Glutamatergic neuron (in vitro differentiated cells): ENCODE measurements around the gene CDK5. TPM values are rescaled to one million over a fixed set of nuclear protein-coding genes. Genes with fewer than 3 reads are reported as not detected.
A peak's percentile ranks its signal among the peaks of the same experiment; 100 is the strongest.

Experiments
- DNase-seq: peaks from one replicate; pipeline ENCODE4 v3.0.0; 2022
- H3K27ac Mint-ChIP-seq: one replicate; pipeline ENCODE4 v1.8.0; 2020; ENCODE audit warnings: mild to moderate bottlenecking, mixed read lengths, inconsistent platforms; ENCODE audit not compliant: unreplicated experiment
- H3K27me3 Mint-ChIP-seq: one replicate; pipeline ENCODE4 v1.8.0; 2020; ENCODE audit warnings: mild to moderate bottlenecking, moderate library complexity, mixed read lengths, inconsistent platforms; ENCODE audit not compliant: unreplicated experiment
- H3K36me3 Mint-ChIP-seq: one replicate; pipeline ENCODE4 v1.8.0; 2020; ENCODE audit warnings: mild to moderate bottlenecking, mixed read lengths, inconsistent platforms; ENCODE audit not compliant: unreplicated experiment
- H3K4me1 Mint-ChIP-seq: one replicate; pipeline ENCODE4 v1.8.0; 2020; ENCODE audit warnings: mild to moderate bottlenecking, low read depth, mixed read lengths, inconsistent platforms; ENCODE audit not compliant: unreplicated experiment
- H3K4me3 Mint-ChIP-seq: one replicate; pipeline ENCODE4 v1.8.0; 2020; ENCODE audit warnings: mild to moderate bottlenecking, mixed read lengths, inconsistent platforms; ENCODE audit not compliant: unreplicated experiment
- H3K9me3 Mint-ChIP-seq: one replicate; pipeline ENCODE4 v1.8.0; 2020; ENCODE audit warnings: mild to moderate bottlenecking, moderate library complexity, mixed read lengths, inconsistent platforms; ENCODE audit not compliant: unreplicated experiment
- total RNA-seq: library from RNA; stranded (reverse); fragmentation: NEBNext Ultra II Directional; extraction: Animal tissue kit (Norgen Biotek cat#: 25700); gene quantifications from one replicate; pipeline ENCODE4 v1.2.1, GENCODE V29; 2021; ENCODE audit not compliant: unreplicated experiment
- TF ChIP-seq, protein P1 (sequence below): fragments of 200-600 bp; sonication (generic); IDR thresholded peaks from one replicate; pipeline ENCODE4 v1.5.0; 2021; ENCODE audit not compliant: partially characterized antibody, unreplicated experiment

Gene CDK5
- total RNA-seq, 1 donor from 2014 or later: 52.9 TPM

DNA sequence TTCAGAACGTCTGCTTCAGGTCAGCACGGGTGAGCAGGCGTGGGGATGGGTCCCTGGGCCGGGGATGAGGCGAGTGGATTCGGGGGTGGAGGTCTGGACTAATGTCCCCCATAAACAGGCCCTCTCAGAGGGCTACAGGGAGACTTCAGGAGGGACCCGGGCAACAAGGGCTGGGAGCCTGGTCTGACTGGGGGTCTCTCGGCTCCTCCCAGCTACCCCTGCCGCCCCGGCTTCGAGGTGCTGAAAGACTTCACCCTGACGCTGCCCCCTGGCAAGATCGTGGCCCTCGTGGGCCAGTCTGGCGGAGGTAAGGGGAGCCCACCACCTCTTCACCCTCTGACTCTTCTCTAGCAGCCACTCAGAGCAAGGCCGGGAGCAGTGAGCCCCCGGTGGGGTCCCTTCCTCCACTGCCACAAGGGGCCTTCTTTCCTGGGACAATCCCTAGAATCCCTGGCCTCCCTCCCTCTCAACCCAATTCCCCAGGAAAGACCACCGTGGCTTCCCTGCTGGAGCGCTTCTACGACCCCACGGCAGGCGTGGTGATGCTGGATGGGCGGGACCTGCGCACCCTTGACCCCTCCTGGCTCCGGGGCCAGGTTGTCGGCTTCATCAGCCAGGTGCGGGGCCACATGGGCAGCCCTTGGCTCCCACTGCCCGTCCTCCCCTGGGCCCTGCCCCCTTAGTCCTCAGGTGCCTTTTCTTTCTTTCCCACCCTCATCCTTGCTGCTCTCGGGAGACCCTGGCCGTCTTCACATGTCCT is 16.9 kb downstream of the CDK5 start:
- H3K27me3 Mint-ChIP-seq: peaks cover 9% of the 10 kb centered on the region
- no peak for DNase-seq
- peaks cover 20% of the 10 kb centered on the region for H3K4me1 Mint-ChIP-seq
- H3K27ac Mint-ChIP-seq: peak overlapping the region; percentile 46
- peaks cover 4% of the 10 kb centered on the region for H3K9me3 Mint-ChIP-seq
- H3K4me3 Mint-ChIP-seq: no peak overlapping the region
- TF ChIP-seq, protein P1, sequence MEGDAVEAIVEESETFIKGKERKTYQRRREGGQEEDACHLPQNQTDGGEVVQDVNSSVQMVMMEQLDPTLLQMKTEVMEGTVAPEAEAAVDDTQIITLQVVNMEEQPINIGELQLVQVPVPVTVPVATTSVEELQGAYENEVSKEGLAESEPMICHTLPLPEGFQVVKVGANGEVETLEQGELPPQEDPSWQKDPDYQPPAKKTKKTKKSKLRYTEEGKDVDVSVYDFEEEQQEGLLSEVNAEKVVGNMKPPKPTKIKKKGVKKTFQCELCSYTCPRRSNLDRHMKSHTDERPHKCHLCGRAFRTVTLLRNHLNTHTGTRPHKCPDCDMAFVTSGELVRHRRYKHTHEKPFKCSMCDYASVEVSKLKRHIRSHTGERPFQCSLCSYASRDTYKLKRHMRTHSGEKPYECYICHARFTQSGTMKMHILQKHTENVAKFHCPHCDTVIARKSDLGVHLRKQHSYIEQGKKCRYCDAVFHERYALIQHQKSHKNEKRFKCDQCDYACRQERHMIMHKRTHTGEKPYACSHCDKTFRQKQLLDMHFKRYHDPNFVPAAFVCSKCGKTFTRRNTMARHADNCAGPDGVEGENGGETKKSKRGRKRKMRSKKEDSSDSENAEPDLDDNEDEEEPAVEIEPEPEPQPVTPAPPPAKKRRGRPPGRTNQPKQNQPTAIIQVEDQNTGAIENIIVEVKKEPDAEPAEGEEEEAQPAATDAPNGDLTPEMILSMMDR: no peak
- H3K36me3 Mint-ChIP-seq: no peaks in the 10 kb centered on the region

DNA sequence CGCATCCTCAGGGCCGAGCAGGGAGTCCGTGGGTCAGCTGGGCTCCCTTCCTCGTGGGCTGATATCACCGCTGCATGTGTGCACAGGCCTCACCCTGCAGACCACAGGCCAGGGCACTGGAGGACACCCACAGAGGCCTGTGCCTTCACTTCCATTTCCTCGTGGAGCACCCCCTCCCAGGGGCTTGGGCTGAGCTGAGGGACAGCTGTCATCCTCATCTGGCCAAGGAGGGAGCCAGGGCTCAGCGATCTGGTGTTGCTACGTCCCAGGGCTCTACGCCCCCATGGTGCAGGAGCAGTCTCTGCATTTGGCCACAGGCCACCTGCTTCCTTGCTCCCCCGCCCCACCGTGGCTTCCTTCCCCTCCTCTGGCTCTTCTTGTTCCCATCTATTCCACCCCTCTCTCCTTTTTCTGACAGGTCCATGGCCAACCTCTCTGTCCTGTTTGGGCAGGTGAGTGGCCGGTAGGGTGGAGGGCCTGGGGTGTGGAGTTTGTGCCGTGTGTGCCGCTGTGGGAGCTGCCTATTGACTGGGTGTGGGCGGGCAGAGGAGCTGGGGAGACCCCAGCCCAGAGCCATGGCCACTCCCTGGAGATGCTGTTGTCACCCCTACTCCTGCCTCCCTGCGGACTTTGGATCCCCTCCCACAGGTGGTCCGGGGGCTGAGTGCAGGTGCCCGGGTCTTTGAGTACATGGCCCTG is 17.7 kb downstream of the CDK5 start:
- DNase-seq: no peak
- Mint-ChIP-seq H3K27ac (peak overlapping the region; percentile 79), H3K4me3 (peak overlapping the region; percentile 42), H3K27me3 (peaks cover 7% of the 10 kb centered on the region), H3K4me1 (peaks cover 21% of the 10 kb centered on the region), H3K9me3 (peaks cover 3% of the 10 kb centered on the region), H3K36me3 (no peaks in the 10 kb centered on the region)
- TF ChIP-seq, protein P1: no peak

DNA sequence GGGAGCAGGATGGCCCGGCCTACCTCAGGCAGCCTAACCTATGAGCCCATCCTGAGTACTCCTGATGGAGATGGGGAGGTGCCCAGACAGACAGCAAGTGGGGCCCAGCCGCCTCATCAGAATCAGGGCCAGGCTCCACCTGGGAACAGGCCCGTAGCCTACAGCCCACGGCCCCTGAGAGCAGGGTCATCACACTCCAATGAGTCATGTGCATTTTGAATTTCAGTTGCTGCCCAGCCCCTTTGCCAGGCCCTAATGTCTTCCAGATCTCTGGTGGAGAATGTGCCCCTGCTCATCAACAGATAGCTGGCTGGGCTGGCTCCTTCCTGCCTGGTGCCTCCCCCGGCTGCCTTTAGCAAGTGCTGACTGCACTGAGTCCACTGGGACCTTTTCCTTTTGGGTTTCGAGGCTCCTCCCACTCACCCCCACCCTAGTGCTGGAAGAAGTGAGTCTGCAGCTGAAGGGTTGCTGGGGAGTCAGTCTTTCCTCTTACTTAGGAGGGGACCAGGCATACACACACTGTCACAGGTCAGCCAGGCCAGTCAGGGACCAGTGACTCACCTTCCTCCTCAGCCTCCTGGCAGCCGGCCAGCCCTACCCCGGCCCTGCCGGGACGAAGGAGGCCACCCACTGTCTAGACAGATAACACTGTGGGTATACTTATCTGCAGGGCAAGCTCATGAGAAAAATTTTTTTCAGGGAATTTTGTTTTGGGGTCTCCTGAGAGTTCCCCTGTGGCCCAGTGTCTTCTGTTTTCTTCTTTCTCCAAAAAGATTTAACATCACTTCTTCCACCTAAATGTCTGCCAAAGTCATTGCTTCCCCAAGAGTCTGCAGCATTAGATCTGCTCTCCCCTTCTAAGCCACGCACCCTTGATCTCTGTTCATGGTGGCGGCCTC is 18.5 kb downstream of the CDK5 start:
- DNase-seq: no peak
- H3K9me3 Mint-ChIP-seq: peaks cover 3% of the 10 kb centered on the region
- TF ChIP-seq, protein P1: no peak
- peak overlapping the region; percentile 79 for H3K27ac Mint-ChIP-seq
- peaks cover 7% of the 10 kb centered on the region for H3K27me3 Mint-ChIP-seq
- peaks cover 21% of the 10 kb centered on the region for H3K4me1 Mint-ChIP-seq
- H3K4me3 Mint-ChIP-seq: peak overlapping the region; percentile 56
- no peaks in the 10 kb centered on the region for H3K36me3 Mint-ChIP-seq

DNA sequence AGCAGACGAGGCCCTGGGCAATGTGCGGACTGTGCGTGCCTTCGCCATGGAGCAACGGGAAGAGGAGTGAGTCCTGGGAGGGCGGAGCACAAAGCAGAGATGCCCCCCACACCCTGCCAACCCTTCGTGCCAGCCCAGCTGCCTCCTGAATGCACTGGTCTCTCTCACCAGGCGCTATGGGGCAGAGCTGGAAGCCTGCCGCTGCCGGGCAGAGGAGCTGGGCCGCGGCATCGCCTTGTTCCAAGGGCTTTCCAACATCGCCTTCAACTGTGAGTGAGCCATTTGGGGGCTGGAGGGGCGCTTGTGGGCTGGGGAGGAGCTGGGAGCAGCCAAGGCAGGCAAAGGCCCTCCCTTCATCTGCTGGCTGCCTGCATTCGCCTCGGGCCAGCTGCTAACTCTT is 21.8 kb downstream of the CDK5 start:
- Mint-ChIP-seq H3K27me3 (peaks cover 12% of the 10 kb centered on the region), H3K9me3 (peaks cover 5% of the 10 kb centered on the region), H3K36me3 (no peaks in the 10 kb centered on the region), H3K27ac (no peak overlapping the region), H3K4me1 (peaks cover 14% of the 10 kb centered on the region), H3K4me3 (no peak overlapping the region)
- DNase-seq: no peak
- TF ChIP-seq, protein P1: no peak
